Endometrial microvascular endothelial cells (primary cell): ENCODE results near the gene HAUS1. TPM values are rescaled to one million over a fixed set of nuclear protein-coding genes. Genes with fewer than 3 reads are reported as not detected.
"Not testable (repeated sequence)": the region's sequence is repeated elsewhere in the genome, so short reads cannot be mapped to it uniquely, and the experiment has no call there.

Experiments used
- in situ Hi-C: cut with HindIII; loops from 2 replicates; pipeline ENCODE4 v1.10.0; 2017; ENCODE audit warnings: low sequenced_read_pairs, low pct_unique_long_range_greater_than_20kb; ENCODE audit errors: inconsistent ontology term
- total RNA-seq: library from RNA; depleted of rRNA; stranded (reverse); fragments of >200 nt; gene quantifications from one replicate; pipeline ENCODE4 v1.2.3, GENCODE V29; 2015; ENCODE audit errors: inconsistent ontology term

The HAUS1 gene
- total RNA-seq, 1 donor from 2014 or later, result 78.9 TPM

- in situ Hi-C loops, result no loop called here
Observed at GRCh38 chr18:46148810-46149209, 44.6 kb downstream of the HAUS1 start.

- in situ Hi-C loops, result no loop called here
Observed at GRCh38 chr18:46152436-46152807, 48.2 kb downstream of the HAUS1 start.

GRCh38 chr18:46152808-46153617 lies 48.8 kb downstream of the HAUS1 start:
- in situ Hi-C loops, result no loop called here

GRCh38 chr18:46155641-46156051 lies 51.5 kb downstream of the HAUS1 start:
- in situ Hi-C loops, result no loop called here

GRCh38 chr18:46156124-46156745 lies 52.0 kb downstream of the HAUS1 start:
- in situ Hi-C loops, result no loop called here

GRCh38 chr18:46156843-46157242 lies 52.7 kb downstream of the HAUS1 start:
- in situ Hi-C loops, result no loop called here

GRCh38 chr18:46158499-46158898 lies 54.3 kb downstream of the HAUS1 start:
- in situ Hi-C loops, result no loop called here

GRCh38 chr18:46160050-46160798 lies 56.0 kb downstream of the HAUS1 start:
- in situ Hi-C loops, result no loop called here

- in situ Hi-C loops, result not testable (repeated sequence)
Observed at GRCh38 chr18:46160840-46161239, 56.7 kb downstream of the HAUS1 start.

GRCh38 chr18:46161703-46162396 lies 57.7 kb downstream of the HAUS1 start:
- in situ Hi-C loops, result no loop called here

- in situ Hi-C loops, result no loop called here
Observed at GRCh38 chr18:46163091-46163490, 58.9 kb downstream of the HAUS1 start.

- in situ Hi-C loops, result no loop called here
Observed at GRCh38 chr18:46163941-46164499, 59.8 kb downstream of the HAUS1 start.

GRCh38 chr18:46164502-46164901 lies 60.3 kb downstream of the HAUS1 start:
- in situ Hi-C loops, result not testable (repeated sequence)

- in situ Hi-C loops, result no loop called here
Observed at GRCh38 chr18:46164920-46165319, 60.7 kb downstream of the HAUS1 start.

- in situ Hi-C loops, result no loop called here
Observed at GRCh38 chr18:46166261-46166970, 62.2 kb downstream of the HAUS1 start.

GRCh38 chr18:46167971-46168370 lies 63.8 kb downstream of the HAUS1 start:
- in situ Hi-C loops, result no loop called here

GRCh38 chr18:46169464-46169941 lies 65.3 kb downstream of the HAUS1 start:
- in situ Hi-C loops, result no loop called here

- in situ Hi-C loops, result no loop called here
Observed at GRCh38 chr18:46171331-46171730, 67.1 kb downstream of the HAUS1 start.
